HG03460 (cell line): ENCODE data around the gene LMTK3.

Experiments used
- ATAC-seq: cut with Tn5 transposase; IDR thresholded peaks from one replicate; pipeline ENCODE4 v1.9.1; 2021; ENCODE audit not compliant: unreplicated experiment

Gene LMTK3

GRCh38 chr19:48450441-48450840, 61.2 kb downstream of the LMTK3 start:
- ATAC-seq, result no peak

GRCh38 chr19:48448563-48448962, 63.1 kb downstream of the LMTK3 start:
- no peak for ATAC-seq

- ATAC-seq, result no peak
Observed at GRCh38 chr19:48446579-48446978, 65.1 kb downstream of the LMTK3 start.

- peak; percentile 72 for ATAC-seq
Observed at GRCh38 chr19:48445606-48446481, 65.8 kb downstream of the LMTK3 start, which contains the start of gene GRWD1. GRWD1 (plus strand) TSS chr19:48445983; CDS start chr19:48446006, 23 bp downstream.

- peak; percentile 28 for ATAC-seq
Observed at GRCh38 chr19:48445256-48445605, 66.4 kb downstream of the LMTK3 start.

GRCh38 chr19:48444936-48445200, 66.8 kb downstream of the LMTK3 start:
- ATAC-seq, result no peak

- ATAC-seq, result no peak
Observed at GRCh38 chr19:48444129-48444935, 67.3 kb downstream of the LMTK3 start.

GRCh38 chr19:48443731-48444128, 67.9 kb downstream of the LMTK3 start:
- ATAC-seq, result no peak

- no peak for ATAC-seq
Observed at GRCh38 chr19:48443256-48443655, 68.4 kb downstream of the LMTK3 start.

GRCh38 chr19:48442116-48443035, 69.3 kb downstream of the LMTK3 start:
- no peak for ATAC-seq

GRCh38 chr19:48441360-48442050, 70.1 kb downstream of the LMTK3 start:
- ATAC-seq, result no peak

GRCh38 chr19:48436586-48436985, 75.0 kb downstream of the LMTK3 start:
- no peak for ATAC-seq
